Measurements from ENCODE around the gene KCNK17. TPM values are rescaled to one million over a fixed set of nuclear protein-coding genes. Genes with fewer than 3 reads are reported as not detected.

KCNK17 gene
- total RNA-seq, 1 experiment from 2014 or later, result 1.2 TPM

- peaks cover 2% of the 10 kb centered on the region; the same call in 1 of the 2 replicates for H3K27me3 Mint-ChIP-seq (ENCODE audit: low read depth)
- Histone ChIP-seq H2BK12ac (ENCODE audit: insufficient read length, low read depth, low read length) (no peak overlapping the region), H3K9me3 (ENCODE audit: control insufficient read depth, low read depth, low read length) (peaks cover 9% of the 10 kb centered on the region), H3K27ac (ENCODE audit: insufficient read length, low read depth, low read length) (no peak overlapping the region), H3K56ac (ENCODE audit: insufficient read length, low read depth, low read length) (no peak overlapping the region), H3K18ac (ENCODE audit: insufficient read length, low read depth, low read length) (no peak overlapping the region), H3K9ac (ENCODE audit: extremely low read depth, insufficient read length, low read length) (no peak overlapping the region), H3K4me1 (ENCODE audit: insufficient read depth, low read length) (peaks cover 6% of the 10 kb centered on the region; the same call in 1 of the 2 replicates), H3K14ac (ENCODE audit: insufficient read depth, low read length) (no peak overlapping the region), H3K4ac (ENCODE audit: low read depth, low read length) (no peak overlapping the region), H4K8ac (replicated peaks; ENCODE audit: insufficient read length, low read depth, low read length) (no peak overlapping the region), H2BK20ac (ENCODE audit: low read depth, low read length, poor library complexity, severe bottlenecking) (no peak overlapping the region), H2BK15ac (ENCODE audit: low read depth, low read length) (no peak overlapping the region), H3K79me2 (ENCODE audit: insufficient read depth, low read length) (no peaks in the 10 kb centered on the region), H3K23ac (ENCODE audit: insufficient read length, low read depth, low read length) (no peak overlapping the region), H2BK120ac (ENCODE audit: low read depth, low read length, poor library complexity, severe bottlenecking) (no peak overlapping the region), H3K23me2 (ENCODE audit: insufficient read length, low read depth, low read length, poor library complexity, severe bottlenecking) (no peaks in the 10 kb centered on the region), H2BK5ac (ENCODE audit: insufficient read length, low read length) (no peak overlapping the region), H3K79me1 (ENCODE audit: insufficient read depth, low read depth, low read length, poor library complexity, severe bottlenecking) (no peaks in the 10 kb centered on the region), H3K27me3 (ENCODE audit: insufficient read depth, low read length) (no peaks in the 10 kb centered on the region), H3T11ph (ENCODE audit: low read length) (no peak overlapping the region), H4K20me1 (ENCODE audit: control insufficient read depth, insufficient read depth, insufficient read length) (no peaks in the 10 kb centered on the region), H4K5ac (ENCODE audit: insufficient read length, low read depth, low read length) (no peak overlapping the region), H2AFZ (ENCODE audit: low read length) (no peak overlapping the region), H2AK5ac (ENCODE audit: insufficient read length, low read length) (no peak overlapping the region), H3K4me2 (ENCODE audit: insufficient read depth, insufficient read length, low read length) (peak overlapping the region; percentile 22), H4K91ac (ENCODE audit: insufficient read length, low read depth, low read length) (no peak overlapping the region)
- peaks cover 30 to 34% of the 10 kb centered on the region in 2 experiments for H3K4me1 Mint-ChIP-seq
- H3K27ac Mint-ChIP-seq, result peak overlapping the region in 1 of 3 experiments; percentile 55; a peak in 3 of 7 replicates
- H3K36me3 Mint-ChIP-seq (ENCODE audit: insufficient read depth in 1 of 3, low read depth in 3 of 3), result peaks cover 0 to 12% (median 0%) of the 10 kb centered on the region in 3 experiments; a peak in 2 of 7 replicates
- no peak overlapping the region for H3K4me3 Mint-ChIP-seq
- peaks cover 10 to 11% of the 10 kb centered on the region in 2 experiments for H3K9me3 Mint-ChIP-seq
- WGBS (ENCODE audit: extremely low coverage, insufficient read length, low lambda C conversion rate), result no CpG with 5 or more reads among the region's 2 CpGs
- DNase-seq, result peak; percentile 53
- TF ChIP-seq, protein P1, sequence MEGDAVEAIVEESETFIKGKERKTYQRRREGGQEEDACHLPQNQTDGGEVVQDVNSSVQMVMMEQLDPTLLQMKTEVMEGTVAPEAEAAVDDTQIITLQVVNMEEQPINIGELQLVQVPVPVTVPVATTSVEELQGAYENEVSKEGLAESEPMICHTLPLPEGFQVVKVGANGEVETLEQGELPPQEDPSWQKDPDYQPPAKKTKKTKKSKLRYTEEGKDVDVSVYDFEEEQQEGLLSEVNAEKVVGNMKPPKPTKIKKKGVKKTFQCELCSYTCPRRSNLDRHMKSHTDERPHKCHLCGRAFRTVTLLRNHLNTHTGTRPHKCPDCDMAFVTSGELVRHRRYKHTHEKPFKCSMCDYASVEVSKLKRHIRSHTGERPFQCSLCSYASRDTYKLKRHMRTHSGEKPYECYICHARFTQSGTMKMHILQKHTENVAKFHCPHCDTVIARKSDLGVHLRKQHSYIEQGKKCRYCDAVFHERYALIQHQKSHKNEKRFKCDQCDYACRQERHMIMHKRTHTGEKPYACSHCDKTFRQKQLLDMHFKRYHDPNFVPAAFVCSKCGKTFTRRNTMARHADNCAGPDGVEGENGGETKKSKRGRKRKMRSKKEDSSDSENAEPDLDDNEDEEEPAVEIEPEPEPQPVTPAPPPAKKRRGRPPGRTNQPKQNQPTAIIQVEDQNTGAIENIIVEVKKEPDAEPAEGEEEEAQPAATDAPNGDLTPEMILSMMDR (conservative IDR thresholded peaks at IDR 0.05), result no peak
Observed at GRCh38 chr6:39256294-39256940, 57.8 kb downstream of the KCNK17 start.

Measured in H9 (cell line).